SK-N-MC (cell line): ENCODE measurements around the gene ARR3.

ENCODE experiments used
- EZH2 ChIP-seq: fragments of 200-600 bp; sonication (generic); IDR thresholded peaks from one replicate; pipeline ENCODE4 v1.6.1; 2017; ENCODE audit warnings: antibody characterized with exemption
- POLR2AphosphoS5 ChIP-seq: IDR thresholded peaks from 2 replicates; pipeline ENCODE4 v1.6.1; 2012; ENCODE audit warnings: mild to moderate bottlenecking, low read depth, low read length, borderline replicate concordance

DNA sequence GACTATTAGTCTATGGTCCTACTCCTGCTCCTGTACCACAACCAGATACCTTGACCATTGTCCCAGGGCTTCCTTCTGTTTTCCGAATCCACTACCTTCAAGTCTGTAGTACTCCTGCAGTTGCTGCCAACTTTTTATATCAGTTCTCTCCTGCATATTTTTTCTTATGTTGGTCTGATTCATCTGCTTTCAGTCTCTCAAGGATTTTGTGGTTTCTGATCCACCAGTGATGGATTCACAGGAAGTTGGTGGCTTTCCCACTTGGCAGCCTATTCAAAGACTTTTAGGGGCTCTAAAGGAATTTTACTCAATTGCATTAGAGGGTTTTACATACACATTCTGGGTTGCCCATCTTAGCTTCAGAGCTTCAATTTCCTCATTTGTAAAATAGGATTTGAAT, 45.4 kb downstream of the ARR3 start:
- no peak for TF ChIP-seq EZH2
- TF ChIP-seq POLR2AphosphoS5: no peak
